GM19023 (cell line): ENCODE results near the gene SGF29.
"Not testable (repeated sequence)": the region's sequence is repeated elsewhere in the genome, so short reads cannot be mapped to it uniquely, and the experiment has no call there.

Source experiments
- ATAC-seq: cut with Tn5 transposase; IDR thresholded peaks from one replicate; pipeline ENCODE4 v1.9.1; 2021; ENCODE audit warnings: mild to moderate bottlenecking, moderate library complexity; ENCODE audit not compliant: unreplicated experiment

The SGF29 gene

DNA sequence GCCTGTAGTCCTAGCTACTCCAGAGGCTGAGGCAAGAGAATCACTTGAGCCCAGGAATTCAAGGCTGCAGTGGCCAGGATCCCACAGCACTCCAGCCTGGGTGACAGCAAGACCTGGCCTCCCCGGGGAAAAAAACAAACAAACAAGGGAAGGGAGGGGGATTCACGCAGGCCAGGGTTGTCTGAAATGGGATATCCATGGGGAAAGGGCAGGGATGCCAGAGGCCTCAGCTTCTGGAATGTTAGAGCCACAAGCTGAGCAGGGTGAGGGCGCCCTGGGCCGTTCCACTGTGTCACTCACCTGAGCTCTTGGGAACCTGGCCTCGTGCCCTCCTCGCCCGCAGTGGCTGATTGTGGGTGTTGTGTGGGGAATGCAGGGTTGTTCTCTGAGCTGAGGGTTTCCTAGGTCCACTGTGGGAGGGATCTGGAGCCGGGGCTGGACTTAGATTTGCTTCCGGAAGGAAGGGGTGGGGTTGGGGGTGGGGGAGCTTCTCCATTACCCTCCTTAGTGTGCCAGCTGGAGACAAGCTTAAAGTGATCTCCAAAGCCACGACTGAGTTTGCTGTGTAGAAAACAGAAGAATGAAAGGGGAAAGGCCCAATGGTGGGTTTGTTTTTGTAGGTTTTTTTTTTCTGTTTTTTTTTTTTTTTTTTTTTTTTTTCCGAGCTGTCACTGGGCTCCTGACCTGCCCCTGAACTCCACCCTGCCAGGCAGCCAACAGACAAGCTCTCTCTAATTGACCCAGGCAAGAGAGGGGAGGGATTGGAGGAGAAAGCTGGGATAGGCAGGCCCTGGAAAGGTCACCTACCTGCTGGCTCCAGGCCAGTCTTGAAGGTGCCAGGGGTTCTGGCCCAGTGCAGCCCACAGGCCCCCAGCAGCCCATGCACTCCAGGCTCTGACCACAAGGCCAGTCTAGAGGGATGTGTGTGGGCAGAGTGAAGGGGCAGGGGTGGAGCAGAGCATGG lies 56.2 kb downstream of the SGF29 start, which contains the start of gene SULT1A1:
TSS of gene SULT1A1 (minus strand) at position 414 of the 964 bp plus-strand sequence. CDS start 1,189 bp downstream, outside the sequence.
- ATAC-seq = no peak

DNA sequence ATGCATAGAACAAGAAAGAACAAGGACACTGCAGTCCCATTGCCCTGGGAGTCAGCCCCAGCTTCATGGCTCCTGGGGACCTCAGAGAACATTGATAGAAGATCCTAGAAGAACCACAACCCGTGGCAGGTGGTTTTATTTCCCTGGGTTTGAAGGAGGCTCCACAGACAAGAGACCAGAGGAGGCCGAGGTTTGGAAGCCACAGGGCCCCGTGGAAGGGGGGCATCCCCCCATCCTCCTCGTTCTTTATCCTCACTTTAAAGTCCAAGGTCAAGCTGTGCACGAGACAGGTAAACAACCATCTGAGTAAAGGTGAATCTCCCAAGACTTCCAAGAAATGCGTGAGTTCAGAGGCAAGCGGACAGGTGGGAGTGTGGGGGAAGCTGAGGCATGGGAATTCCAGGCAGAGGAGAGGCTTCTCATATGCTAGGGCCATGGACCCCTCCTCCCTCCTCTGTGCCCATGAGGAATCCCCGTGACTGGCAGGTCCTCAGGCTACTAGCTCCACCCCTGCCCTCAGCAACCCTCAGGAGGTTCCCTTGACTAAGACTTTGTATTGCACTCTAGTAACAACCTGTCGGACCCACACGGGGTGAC lies 57.0 kb downstream of the SGF29 start:
- ATAC-seq = no peak

DNA sequence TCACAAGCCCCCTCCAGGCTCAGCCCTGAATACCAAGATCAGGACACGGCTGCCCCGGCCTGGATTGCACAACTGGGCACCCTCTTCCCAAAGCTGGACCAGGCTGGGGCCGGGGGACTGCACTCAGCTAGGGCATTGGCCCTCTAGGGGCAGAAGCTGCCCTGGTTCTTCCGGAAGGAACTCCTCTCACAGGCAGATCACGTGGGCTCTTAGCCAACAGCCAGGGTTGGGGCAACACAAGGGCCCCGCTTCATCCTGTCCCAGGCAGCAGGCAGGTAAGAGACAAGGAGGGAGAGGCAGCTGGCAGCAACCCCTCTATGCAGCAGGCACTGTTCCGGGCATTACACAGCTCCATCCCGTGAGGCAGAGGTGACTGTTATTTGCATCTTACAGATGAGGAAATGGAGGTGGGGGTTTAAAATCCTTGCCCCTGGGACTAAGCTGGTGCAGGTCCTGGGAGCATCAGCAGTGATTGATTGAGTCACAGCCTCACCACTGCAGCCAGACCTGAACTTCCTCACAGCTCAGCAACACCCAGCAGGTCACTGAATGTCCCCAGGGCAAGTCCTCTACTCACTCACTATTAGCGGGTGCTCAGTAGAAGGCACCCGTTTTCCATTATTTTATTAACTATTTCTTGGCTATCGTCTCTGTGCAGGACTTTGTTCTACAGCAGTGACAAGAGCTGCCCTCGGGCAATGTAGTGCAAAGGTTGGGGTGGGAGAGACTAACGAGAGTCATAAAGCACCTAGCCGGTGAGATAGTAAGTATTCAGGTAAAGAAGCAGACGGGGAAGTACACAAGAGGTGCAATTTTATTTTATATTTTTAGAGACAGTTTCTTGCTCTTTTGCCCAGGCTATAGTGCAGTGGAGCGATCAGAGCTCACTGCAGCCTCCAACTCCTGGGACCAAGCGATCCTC lies 58.9 kb downstream of the SGF29 start:
- ATAC-seq = not testable (repeated sequence)

DNA sequence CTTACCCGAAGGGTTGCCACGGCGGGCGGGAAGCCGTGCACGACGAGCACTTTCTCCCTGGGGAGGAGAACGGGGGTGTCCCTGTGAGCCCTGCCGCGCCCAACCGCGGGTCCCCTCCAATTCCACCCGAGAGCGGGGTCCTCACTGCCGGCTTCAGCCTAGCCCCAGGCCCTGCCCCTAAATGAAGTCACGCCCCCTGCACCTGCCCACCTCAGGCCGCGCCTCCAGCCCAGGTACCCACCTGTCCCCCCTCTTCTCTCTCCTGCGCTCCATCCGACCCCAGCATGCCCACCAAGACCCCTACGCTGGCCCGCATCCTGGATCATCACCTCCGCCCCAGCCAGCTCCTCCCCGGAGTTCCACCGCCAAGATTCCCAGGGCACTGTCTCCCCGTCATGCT lies 60.2 kb downstream of the SGF29 start:
- ATAC-seq = not testable (repeated sequence)

DNA sequence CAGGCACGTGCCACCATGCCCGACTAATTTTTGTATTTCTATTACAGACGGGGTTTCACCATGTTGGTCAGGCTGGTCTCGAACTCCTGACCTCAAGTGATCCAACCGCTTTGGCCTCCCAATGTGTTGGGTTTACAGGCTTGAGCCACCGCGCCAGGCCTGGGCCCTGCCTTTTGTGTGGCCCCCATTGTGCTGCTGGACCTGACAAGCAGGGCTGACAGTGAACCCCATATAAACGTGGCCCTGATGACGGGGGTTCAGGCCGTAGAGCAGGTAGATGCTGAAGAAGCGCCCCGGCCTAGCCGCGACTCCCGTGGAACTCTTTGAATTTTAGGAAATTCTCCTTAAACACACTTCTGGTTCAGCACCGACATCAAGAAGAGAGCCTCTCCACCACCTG lies 60.8 kb downstream of the SGF29 start:
- not testable (repeated sequence) for ATAC-seq

DNA sequence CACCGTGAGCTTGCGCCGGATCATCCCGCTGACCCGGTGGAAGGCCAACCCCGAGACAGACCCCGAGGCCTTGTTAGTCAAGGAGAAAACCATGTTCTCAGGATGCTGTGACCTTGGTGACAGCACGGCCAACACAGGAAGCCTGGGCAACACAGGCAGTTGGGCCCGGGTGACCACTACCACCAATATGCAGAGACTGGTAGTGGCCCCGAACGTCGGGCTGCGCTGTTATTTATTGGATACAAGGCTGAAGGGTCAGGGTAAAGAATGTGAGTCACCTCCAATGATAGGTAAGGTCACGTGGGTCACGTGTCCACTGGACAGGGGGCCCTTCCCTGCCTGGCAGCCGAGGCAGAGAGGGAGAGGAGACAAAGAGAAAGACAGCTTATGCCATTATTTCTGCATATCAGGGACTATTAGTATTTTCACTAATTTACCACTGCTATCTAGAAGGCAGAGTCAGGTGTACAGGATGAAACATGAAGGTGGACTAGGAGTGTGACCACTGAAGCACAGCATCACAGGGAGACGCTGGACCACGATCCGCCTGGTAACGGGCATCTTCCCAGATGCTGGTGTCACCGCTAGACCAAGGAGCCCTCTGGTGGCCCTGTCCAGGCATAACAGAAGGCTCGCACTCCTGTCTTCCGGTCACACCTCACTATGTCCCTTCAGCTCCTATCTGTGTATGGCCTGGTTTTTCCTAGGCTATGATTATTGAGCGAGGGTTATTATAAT lies 61.9 kb downstream of the SGF29 start:
- not testable (repeated sequence) for ATAC-seq

DNA sequence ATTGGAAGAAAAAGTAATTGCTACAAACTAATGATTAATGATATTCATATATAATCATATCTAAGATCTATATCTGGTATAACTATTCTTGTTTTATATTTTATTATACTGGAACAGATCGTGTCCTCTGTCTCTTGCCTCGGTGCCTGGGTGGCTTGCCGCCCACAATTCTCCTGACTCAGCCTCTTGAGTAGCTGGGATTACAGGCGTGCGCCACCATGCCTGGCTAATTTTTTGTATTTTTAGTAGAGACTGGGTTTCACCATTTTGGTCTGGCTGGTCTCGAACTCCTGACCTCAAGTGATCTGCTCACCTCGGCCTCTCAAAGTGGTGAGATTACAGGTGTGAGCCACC lies 62.5 kb downstream of the SGF29 start:
- not testable (repeated sequence) for ATAC-seq

DNA sequence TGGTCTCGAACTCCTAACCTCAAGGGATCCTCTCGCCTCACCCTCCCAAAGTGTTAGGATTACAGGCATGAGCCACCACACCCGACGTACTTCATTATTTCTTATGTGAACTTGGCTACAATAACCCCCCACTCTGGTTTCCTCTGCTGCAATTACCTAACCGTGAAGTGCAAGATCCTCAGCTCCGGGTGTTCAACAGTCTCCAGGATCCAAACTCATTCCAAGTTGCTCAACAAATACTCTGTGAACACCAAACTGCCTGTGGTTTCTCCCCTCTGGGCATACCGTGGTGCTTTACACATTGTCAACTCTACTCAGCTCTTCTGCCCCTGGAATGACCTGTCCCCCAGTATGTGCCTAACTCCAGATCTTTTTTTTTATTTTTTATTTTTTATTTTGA lies 62.9 kb downstream of the SGF29 start:
- ATAC-seq = no peak

DNA sequence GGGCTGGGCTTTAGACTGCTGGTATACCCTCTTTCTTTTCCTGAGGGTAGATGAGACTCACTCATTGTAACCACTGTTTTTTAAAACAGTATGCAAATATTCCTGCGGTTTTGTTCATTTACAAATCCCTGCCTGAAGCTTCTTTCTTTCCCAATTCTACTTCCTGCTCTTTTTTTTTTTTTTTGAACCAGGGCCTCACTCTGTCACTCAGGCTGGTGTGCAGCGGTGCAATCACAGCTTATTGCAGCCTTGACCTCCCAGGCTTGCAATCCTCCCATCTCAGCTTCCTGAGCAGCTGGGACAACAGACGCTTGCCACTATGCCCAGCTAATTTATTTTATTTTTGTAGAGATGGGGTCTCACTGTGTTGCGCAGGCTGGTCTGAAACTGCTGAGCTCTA lies 64.2 kb downstream of the SGF29 start:
- no peak for ATAC-seq

DNA sequence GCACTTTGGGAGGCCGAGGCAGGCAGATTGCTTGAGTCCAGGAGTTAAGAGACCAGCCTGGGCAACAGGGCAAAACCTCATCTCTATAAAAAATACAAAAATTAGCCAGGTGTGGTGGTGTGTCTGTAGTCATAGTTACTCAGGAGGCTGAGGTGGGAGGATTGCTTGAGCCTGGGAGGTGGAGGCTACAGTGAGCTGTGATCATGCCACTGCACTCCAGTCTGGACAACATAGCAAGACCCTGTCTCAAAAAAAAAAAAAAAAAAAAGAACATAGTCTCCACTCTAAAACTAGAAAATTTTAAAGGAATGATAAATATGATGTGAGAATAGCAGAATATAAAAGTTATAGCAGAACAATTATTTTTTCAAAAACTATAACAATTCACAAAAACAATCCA lies 66.6 kb downstream of the SGF29 start:
- ATAC-seq = not testable (repeated sequence)

DNA sequence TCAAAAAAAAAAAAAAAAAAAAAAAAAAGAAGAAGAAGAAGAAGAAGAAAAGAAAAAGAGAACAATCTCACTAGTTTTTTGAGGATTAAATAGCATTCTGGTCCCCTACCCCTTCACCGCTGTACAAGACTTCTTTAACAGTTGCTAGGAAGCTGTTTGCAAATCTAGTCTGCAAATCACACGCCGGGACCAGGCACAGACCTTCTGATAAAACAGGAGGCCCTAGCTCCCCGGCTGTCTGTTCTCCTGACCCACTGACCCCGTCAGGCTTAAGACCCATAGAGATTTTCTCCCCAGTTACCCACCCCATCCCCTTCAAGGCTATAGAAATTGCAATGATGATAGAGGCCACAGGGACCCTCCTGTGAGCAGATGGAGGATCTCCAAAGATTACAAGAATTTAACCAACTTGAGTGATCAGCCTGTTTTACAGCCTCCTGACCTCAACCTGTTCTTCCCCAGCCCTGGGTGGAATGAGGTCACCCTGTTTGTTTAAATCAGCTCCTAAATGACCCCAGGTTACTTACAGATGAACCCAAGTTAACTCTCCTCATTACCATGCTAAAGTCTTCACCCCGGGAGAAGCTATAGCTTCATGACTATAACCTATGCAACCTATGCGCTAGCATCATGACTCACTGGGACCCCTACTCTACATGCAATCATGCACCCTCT lies 67.9 kb downstream of the SGF29 start:
- ATAC-seq = no peak

DNA sequence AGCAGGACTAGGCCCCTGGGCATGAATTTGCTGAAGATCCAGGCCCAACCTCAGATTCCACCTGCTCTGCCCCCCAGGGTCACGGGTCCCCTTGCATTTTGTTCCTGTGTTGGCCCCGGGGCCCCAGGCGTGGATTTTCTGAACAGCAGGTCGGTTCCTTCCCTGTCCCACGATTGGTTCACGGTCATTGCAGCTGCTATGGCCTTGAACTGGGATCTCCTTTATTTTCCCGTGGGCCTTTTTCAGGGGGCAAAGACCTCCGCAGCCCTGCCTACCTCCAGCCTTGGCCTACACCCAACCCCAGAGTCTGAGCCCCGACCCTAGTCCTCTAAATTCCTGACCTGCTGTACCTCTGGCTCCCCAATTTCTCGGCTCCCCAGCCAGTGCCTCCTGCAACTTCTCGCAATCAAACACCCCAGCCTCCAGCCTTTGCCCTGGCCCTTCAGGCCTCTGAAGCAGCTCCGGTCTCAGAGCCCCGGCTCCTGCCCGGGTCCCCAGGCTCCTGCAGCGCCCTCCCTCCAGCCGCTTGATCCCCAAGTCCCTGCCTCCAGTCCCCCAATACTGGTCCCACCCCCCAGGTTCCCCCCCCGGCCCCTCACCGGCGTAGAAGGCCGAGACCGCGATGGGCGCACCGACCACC lies 68.9 kb downstream of the SGF29 start:
- ATAC-seq = not testable (repeated sequence)

DNA sequence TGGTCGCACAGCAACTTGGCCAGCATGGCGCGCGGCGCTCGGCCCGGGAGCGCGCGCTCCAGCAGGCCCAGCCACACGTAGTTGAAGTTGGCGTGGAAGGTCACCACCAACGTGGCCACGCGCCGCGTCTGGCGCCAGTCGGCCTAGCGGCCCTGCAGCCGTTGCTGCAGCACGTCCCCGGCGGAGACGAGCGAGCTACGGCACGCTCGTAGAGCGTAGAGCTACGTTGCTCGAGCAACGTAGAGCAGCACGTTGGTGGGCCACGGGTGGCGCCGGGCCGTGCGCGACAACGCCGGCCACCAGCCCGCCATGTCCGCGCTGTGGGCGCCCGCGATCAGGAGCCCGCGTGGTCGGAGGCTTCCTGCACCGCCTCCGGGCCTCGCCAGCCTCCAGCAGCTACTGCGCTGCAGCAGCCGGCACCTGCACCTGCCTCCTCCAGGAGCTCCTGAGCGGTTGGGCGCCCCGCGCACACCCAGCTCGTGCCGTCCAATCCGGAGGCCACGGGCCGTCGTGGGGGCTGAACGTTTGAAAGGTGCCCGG lies 69.5 kb downstream of the SGF29 start:
- ATAC-seq = no peak

DNA sequence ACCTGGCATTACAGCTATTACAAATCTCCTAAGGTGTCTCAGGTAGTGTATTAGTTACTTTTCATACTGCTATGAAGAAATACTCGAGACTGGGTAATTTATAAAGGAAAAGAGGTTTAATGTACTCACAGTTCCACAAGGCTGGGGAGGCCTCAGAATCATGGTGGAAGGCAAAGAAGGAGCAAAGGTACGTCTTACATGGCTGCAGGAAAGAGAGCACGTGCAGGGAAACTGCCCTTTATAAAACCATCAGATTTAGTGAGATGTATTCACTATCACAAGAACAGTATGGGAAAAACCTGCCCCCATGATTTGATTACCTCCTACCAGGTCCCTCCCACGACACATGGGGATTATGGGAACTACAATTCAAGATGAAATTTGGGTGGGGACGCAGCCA lies 77.2 kb downstream of the SGF29 start:
- not testable (repeated sequence) for ATAC-seq

DNA sequence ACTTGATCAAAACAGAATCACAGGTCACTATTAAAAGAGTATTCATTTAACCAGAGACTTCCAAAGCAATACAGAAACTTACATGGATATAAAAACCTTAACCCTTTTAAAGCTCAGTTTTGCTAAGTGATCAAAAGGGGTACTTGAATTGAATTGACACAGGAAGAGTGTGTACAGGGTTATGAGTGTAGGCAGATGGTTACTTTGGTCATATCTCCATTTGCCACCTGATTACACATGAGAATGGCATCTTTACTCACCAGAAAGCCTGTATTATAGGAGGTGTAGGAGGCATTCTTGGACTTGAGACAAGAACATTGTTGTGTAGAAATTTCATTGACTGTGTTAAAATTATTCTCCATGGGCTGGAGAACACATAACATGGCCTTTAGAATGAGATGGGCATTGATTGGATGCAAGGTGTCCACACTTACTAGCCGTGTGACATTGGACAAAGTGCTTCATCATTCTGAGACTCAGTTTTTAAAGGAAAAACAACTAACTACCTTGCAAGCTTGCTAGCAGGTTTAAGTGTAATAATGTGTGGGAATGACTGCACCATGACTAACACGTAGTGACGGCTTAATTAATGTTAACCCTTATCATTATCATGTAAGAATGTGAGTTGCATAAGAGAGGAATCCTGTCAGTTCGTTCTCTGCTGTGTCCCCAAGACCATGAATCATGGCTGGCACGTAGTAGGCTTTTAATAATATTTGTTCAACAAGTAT lies 82.5 kb downstream of the SGF29 start:
- ATAC-seq = not testable (repeated sequence)

DNA sequence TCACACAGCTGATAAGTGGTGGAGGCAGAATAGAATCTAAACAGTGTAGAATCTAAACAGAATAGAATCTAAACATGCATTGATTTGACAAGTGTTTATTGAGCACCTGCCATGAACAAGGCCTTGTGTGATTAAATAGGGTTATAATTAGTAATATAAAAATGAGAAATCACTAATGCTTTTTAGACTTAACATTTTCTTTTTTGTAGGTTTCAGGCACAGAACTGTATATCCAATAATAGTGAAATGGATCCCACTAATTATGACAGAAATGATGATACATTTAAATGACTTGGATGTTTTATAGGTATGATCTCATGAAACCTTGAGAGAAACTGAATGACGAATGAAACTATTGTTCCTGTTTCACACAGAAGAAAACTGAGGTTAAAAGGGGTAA lies 84.0 kb downstream of the SGF29 start, which contains the start of gene NPIPB8:
TSS of gene NPIPB8 (plus strand) at position 301 of the 400 bp plus-strand sequence. CDS start 296 bp downstream, outside the sequence.
- not testable (repeated sequence) for ATAC-seq

DNA sequence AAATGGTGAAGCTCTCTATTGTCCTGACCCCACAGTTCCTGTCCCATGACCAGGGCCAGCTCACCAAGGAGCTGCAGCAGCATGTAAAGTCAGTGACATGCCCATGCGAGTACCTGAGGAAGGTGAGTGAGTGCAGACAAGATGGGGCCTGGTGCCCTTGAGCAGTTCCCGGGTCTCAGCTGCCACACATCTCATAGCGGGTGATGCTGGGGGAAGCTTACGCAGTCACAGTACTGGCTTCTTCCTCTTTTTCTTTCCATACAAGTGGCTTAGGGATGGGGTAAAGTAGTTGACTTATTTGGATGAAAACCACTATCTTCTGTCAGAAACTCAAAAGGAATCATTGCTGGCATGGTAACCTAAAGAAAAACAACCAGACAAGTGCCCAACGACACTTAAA lies 84.6 kb downstream of the SGF29 start:
- not testable (repeated sequence) for ATAC-seq

DNA sequence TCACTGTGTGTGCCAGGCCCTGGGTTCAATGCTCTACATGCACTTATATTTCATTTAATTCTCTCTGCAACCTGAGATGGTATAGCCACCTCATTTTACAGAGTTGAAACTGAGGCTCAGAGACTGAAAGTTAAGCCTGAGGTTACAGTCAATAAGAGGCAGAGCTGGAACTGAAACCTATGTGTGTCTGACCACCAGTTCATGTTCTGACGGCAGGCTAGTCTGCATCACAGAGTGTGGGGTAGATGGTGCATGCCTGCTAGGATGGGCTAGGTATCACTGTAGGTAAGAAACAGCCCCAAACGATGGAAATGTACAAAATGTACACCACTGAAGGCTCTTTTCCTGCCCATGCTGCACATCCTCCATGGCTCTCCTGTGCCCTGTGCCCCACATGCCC lies 86.2 kb downstream of the SGF29 start:
- not testable (repeated sequence) for ATAC-seq
